H9 (cell line): Measurements from ENCODE around the gene KIAA0825. TPM values are rescaled to one million over a fixed set of nuclear protein-coding genes. Genes with fewer than 3 reads are reported as not detected.

ENCODE experiments used
- DNase-seq: peaks from one replicate; pipeline ENCODE4 v3.0.0-alpha.2; 2017
- H2AFZ ChIP-seq: one replicate; pipeline ENCODE4 v1.6.1; 2013; ENCODE audit warnings: mild to moderate bottlenecking, low read length, control low read depth, moderate library complexity
- H2AK5ac ChIP-seq: 2 replicates; pipeline ENCODE4 v1.6.1; 2013; ENCODE audit warnings: low read length, control low read depth, mixed read lengths; ENCODE audit not compliant: insufficient read length
- H2BK120ac ChIP-seq: one replicate; pipeline ENCODE4 v1.6.1; 2013; ENCODE audit warnings: low read depth, mild to moderate bottlenecking, low read length, control low read depth, inconsistent platforms; ENCODE audit not compliant: poor library complexity, severe bottlenecking
- H2BK12ac ChIP-seq: 2 replicates; pipeline ENCODE4 v1.6.1; 2013; ENCODE audit warnings: low read length, control low read depth, mixed read lengths, low read depth; ENCODE audit not compliant: insufficient read length
- H2BK15ac ChIP-seq: 2 replicates; pipeline ENCODE4 v1.6.1; 2013; ENCODE audit warnings: low read depth, low read length, control low read depth
- H2BK20ac ChIP-seq: one replicate; pipeline ENCODE4 v1.6.1; 2013; ENCODE audit warnings: low read depth, mild to moderate bottlenecking, low read length, control low read depth, inconsistent platforms; ENCODE audit not compliant: poor library complexity, severe bottlenecking
- H2BK5ac ChIP-seq: 2 replicates; pipeline ENCODE4 v1.6.1; 2013; ENCODE audit warnings: low read length, control low read depth, mixed read lengths; ENCODE audit not compliant: insufficient read length
- H3K14ac ChIP-seq: 2 replicates; pipeline ENCODE4 v1.6.1; 2013; ENCODE audit warnings: low read length, control low read depth; ENCODE audit not compliant: insufficient read depth
- H3K18ac ChIP-seq: 2 replicates; pipeline ENCODE4 v1.6.1; 2013; ENCODE audit warnings: low read depth, mild to moderate bottlenecking, mixed read lengths, low read length, control low read depth; ENCODE audit not compliant: insufficient read length
- H3K23ac ChIP-seq: 2 replicates; pipeline ENCODE4 v1.6.1; 2013; ENCODE audit warnings: low read length, control low read depth, mixed read lengths, low read depth; ENCODE audit not compliant: insufficient read length
- H3K23me2 ChIP-seq: 2 replicates; pipeline ENCODE4 v1.6.1; 2013; ENCODE audit warnings: low read depth, mild to moderate bottlenecking, mixed read lengths, low read length, control low read depth; ENCODE audit not compliant: insufficient read length, poor library complexity, severe bottlenecking
- H3K27ac ChIP-seq: 2 replicates; pipeline ENCODE4 v1.5.1; 2013; ENCODE audit warnings: low read length, control low read depth, mixed read lengths, low read depth; ENCODE audit not compliant: insufficient read length
- H3K27me3 ChIP-seq: 2 replicates; pipeline ENCODE4 v1.6.1; 2013; ENCODE audit warnings: low read length, control low read depth, inconsistent platforms; ENCODE audit not compliant: insufficient read depth
- H3K4ac ChIP-seq: 2 replicates; pipeline ENCODE4 v1.6.1; 2013; ENCODE audit warnings: low read depth, mild to moderate bottlenecking, control low read depth, inconsistent platforms, low read length, moderate library complexity
- H3K4me1 ChIP-seq: 2 replicates; pipeline ENCODE4 v1.6.1; 2013; ENCODE audit warnings: low read length, control low read depth, inconsistent platforms; ENCODE audit not compliant: insufficient read depth
- H3K4me2 ChIP-seq: 2 replicates; pipeline ENCODE4 v1.6.1; 2013; ENCODE audit warnings: low read length, control low read depth, mixed read lengths; ENCODE audit not compliant: insufficient read length, insufficient read depth
- H3K56ac ChIP-seq: 2 replicates; pipeline ENCODE4 v1.6.1; 2013; ENCODE audit warnings: low read depth, mild to moderate bottlenecking, mixed read lengths, low read length, control low read depth; ENCODE audit not compliant: insufficient read length
- H3K79me1 ChIP-seq: 2 replicates; pipeline ENCODE4 v1.6.1; 2013; ENCODE audit warnings: low read depth, mild to moderate bottlenecking, moderate library complexity, low read length, control low read depth, inconsistent platforms; ENCODE audit not compliant: insufficient read depth, poor library complexity, severe bottlenecking
- H3K79me2 ChIP-seq: 2 replicates; pipeline ENCODE4 v1.6.1; 2013; ENCODE audit warnings: low read length, control low read depth, inconsistent platforms; ENCODE audit not compliant: insufficient read depth
- H3K9ac ChIP-seq: 2 replicates; pipeline ENCODE4 v1.6.1; 2013; ENCODE audit warnings: low read length, control low read depth, mixed read lengths; ENCODE audit not compliant: insufficient read length; ENCODE audit errors: extremely low read depth
- H3K9me3 ChIP-seq: one replicate; pipeline ENCODE4 v1.6.1; 2013; ENCODE audit warnings: low read depth, low read length, inconsistent platforms; ENCODE audit not compliant: control insufficient read depth
- H3T11ph ChIP-seq: one replicate; pipeline ENCODE4 v1.6.1; 2013; ENCODE audit warnings: mild to moderate bottlenecking, low read length, control low read depth, inconsistent platforms
- H4K20me1 ChIP-seq: one replicate; pipeline ENCODE4 v1.6.1; 2013; ENCODE audit not compliant: control insufficient read depth, insufficient read length, insufficient read depth
- H4K5ac ChIP-seq: 2 replicates; pipeline ENCODE4 v1.6.1; 2013; ENCODE audit warnings: low read depth, mild to moderate bottlenecking, mixed read lengths, low read length, control low read depth; ENCODE audit not compliant: insufficient read length
- H4K8ac ChIP-seq: replicated peaks from 2 replicates; pipeline ENCODE4 v1.6.1; 2013; ENCODE audit warnings: low read length, control low read depth, mixed read lengths, low read depth; ENCODE audit not compliant: insufficient read length
- H4K91ac ChIP-seq: 2 replicates; pipeline ENCODE4 v1.6.1; 2013; ENCODE audit warnings: low read depth, mild to moderate bottlenecking, moderate library complexity, mixed read lengths, low read length, control low read depth; ENCODE audit not compliant: insufficient read length
- H3K27ac Mint-ChIP-seq, 3 experiments: 2 replicates in 2 of 3; 3 replicates in 1 of 3; pipeline ENCODE4 v1.8.0; 2020 to 2021; ENCODE audit warnings: mixed read lengths in 3 of 3, mild to moderate bottlenecking in 1 of 3, moderate library complexity in 1 of 3
- H3K27me3 Mint-ChIP-seq: 2 replicates; pipeline ENCODE4 v1.8.0; 2021; ENCODE audit warnings: low read depth, mild to moderate bottlenecking, moderate library complexity, mixed read lengths
- H3K36me3 Mint-ChIP-seq, 3 experiments: 2 replicates in 2 of 3; 3 replicates in 1 of 3; pipeline ENCODE4 v1.8.0; 2020 to 2021; ENCODE audit warnings: low read depth in 3 of 3, mixed read lengths in 3 of 3; ENCODE audit not compliant: insufficient read depth in 1 of 3
- H3K4me1 Mint-ChIP-seq, 2 experiments: 2 replicates each; pipeline ENCODE4 v1.8.0; 2020; ENCODE audit warnings: mixed read lengths in 2 of 2
- H3K4me3 Mint-ChIP-seq, 2 experiments: 2 replicates in 1 of 2; 3 replicates in 1 of 2; pipeline ENCODE4 v1.8.0; 2020 to 2021; ENCODE audit warnings: mild to moderate bottlenecking in 2 of 2, mixed read lengths in 2 of 2, moderate library complexity in 1 of 2
- H3K9me3 Mint-ChIP-seq, 2 experiments: 2 replicates in 1 of 2; 3 replicates in 1 of 2; pipeline ENCODE4 v1.8.0; 2020; ENCODE audit warnings: mild to moderate bottlenecking in 2 of 2, mixed read lengths in 2 of 2, moderate library complexity in 1 of 2
- CTCF ChIP-seq: fragments of 200-600 bp; sonication (generic); conservative IDR thresholded peaks from 3 replicates; pipeline ENCODE4 v1.8.0; 2021; ENCODE audit warnings: antibody characterized with exemption, mild to moderate bottlenecking
- WGBS: extraction: QIAGEN DNeasy Blood & Tissue Kit; methylation state at CpG from one replicate; pipeline ENCODE4 v1.1.7; 2013; ENCODE audit warnings: missing lambda C conversion rate, low lambda C conversion rate, mixed read lengths; ENCODE audit not compliant: insufficient read length; ENCODE audit errors: extremely low coverage; 5-methylcytosine and 5-hydroxymethylcytosine counted together
- total RNA-seq: library from RNA; stranded (reverse); gene quantifications from 2 replicates; pipeline ENCODE4 v1.2.1, GENCODE V29; 2021

The KIAA0825 gene
- total RNA-seq, 1 experiment from 2014 or later = 1.8 TPM

- Mint-ChIP-seq H3K9me3 (no peaks in the 10 kb centered on the region), H3K4me1 (peaks cover 8 to 9% of the 10 kb centered on the region in 2 experiments), H3K27me3 (no peaks in the 10 kb centered on the region), H3K27ac (no peak overlapping the region), H3K4me3 (no peak overlapping the region), H3K36me3 (no peaks in the 10 kb centered on the region)
- WGBS = no CpG with 5 or more reads among the region's 2 CpGs
- H3K27ac ChIP-seq = no peak overlapping the region
- H3K79me1 ChIP-seq = no peaks in the 10 kb centered on the region
- H3K9me3 ChIP-seq = no peaks in the 10 kb centered on the region
- no peak overlapping the region for H2BK12ac ChIP-seq
- no peak overlapping the region for H2AK5ac ChIP-seq
- H2AFZ ChIP-seq = no peak overlapping the region
- H3K56ac ChIP-seq = no peak overlapping the region
- H2BK20ac ChIP-seq = no peak overlapping the region
- no peak overlapping the region for H3K9ac ChIP-seq
- no peak overlapping the region for H3K23ac ChIP-seq
- no peak overlapping the region for H3K4me2 ChIP-seq
- H2BK5ac ChIP-seq = no peak overlapping the region
- H3K4ac ChIP-seq = no peak overlapping the region
- no peak overlapping the region for H2BK15ac ChIP-seq
- H3K14ac ChIP-seq = no peak overlapping the region
- no peak overlapping the region for H4K5ac ChIP-seq
- H3T11ph ChIP-seq = no peak overlapping the region
- H4K91ac ChIP-seq = no peak overlapping the region
- H3K79me2 ChIP-seq = no peaks in the 10 kb centered on the region
- no peak for DNase-seq
- H3K4me1 ChIP-seq = no peaks in the 10 kb centered on the region
- no peaks in the 10 kb centered on the region for H4K20me1 ChIP-seq
- no peaks in the 10 kb centered on the region for H3K23me2 ChIP-seq
- TF ChIP-seq CTCF = no peak
- no peak overlapping the region for H4K8ac ChIP-seq
- H2BK120ac ChIP-seq = no peak overlapping the region
- no peaks in the 10 kb centered on the region for H3K27me3 ChIP-seq
- no peak overlapping the region for H3K18ac ChIP-seq
Observed at GRCh38 chr5:94445726-94446125, 172.7 kb downstream of the KIAA0825 start.
